Measurements from ENCODE around the gene AHNAK2.
"Not testable (repeated sequence)": the region's sequence is repeated elsewhere in the genome, so short reads cannot be mapped to it uniquely, and the experiment has no call there.

Gene AHNAK2

DNA sequence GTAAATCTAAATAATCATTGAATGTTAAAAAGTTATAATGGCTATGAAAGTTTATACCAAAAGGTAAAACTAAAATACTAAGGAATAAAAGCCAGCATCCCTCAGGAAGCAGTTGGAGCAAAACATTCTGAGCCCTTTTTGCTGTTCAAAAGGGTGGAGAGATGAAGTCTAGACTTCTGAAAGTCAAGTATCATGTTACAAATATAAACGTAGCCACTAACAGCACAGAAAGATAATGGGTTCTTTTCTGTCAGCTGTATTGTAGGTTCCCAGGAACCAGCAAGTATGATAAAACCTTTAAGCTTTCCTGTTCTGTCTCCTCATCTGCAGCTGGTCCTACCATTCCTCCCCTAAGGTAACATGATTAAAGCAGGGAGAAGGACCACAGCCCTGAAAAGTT lies 69.9 kb downstream of the AHNAK2 start:
- peaks cover 8% of the 10 kb centered on the region in 2 donors for H3K27me3 ChIP-seq (ENCODE audit: control insufficient read depth in 1 of 2, insufficient read depth in 2 of 2, low read length in 2 of 2)
- H3K36me3 ChIP-seq (ENCODE audit: control insufficient read depth in 1 of 2, insufficient read depth in 2 of 2, low read length in 2 of 2), result no peaks in the 10 kb centered on the region
- no peak overlapping the region for H3K9ac ChIP-seq (ENCODE audit: low read depth in 1 of 2, low read length in 2 of 2)
- no peaks in the 10 kb centered on the region for H3K9me3 ChIP-seq (ENCODE audit: control insufficient read depth in 1 of 2, low read length in 2 of 2)
- no peak overlapping the region for H3K27ac ChIP-seq (ENCODE audit: low read depth, low read length)
- no peak overlapping the region for H3K4me3 ChIP-seq (ENCODE audit: low read depth in 1 of 2, low read length in 2 of 2)
- no peaks in the 10 kb centered on the region for H3K4me1 ChIP-seq (ENCODE audit: control insufficient read depth in 1 of 2, insufficient read depth in 2 of 2, low read length in 2 of 2)

GRCh38 chr14:104905579-104905933 lies 72.6 kb downstream of the AHNAK2 start:
- not testable (repeated sequence) for H3K4me3 ChIP-seq (ENCODE audit: low read depth in 1 of 2, low read length in 2 of 2)

GRCh38 chr14:104904650-104905578 lies 73.3 kb downstream of the AHNAK2 start:
- not testable (repeated sequence) for H3K9me3 ChIP-seq (ENCODE audit: control insufficient read depth in 1 of 2, low read length in 2 of 2); H3K36me3 ChIP-seq (ENCODE audit: control insufficient read depth in 1 of 2, insufficient read depth in 2 of 2, low read length in 2 of 2); H3K27me3 ChIP-seq (ENCODE audit: control insufficient read depth in 1 of 2, insufficient read depth in 2 of 2, low read length in 2 of 2); H3K9ac ChIP-seq (ENCODE audit: low read depth in 1 of 2, low read length in 2 of 2); H3K4me1 ChIP-seq (ENCODE audit: control insufficient read depth in 1 of 2, insufficient read depth in 2 of 2, low read length in 2 of 2); H3K27ac ChIP-seq (ENCODE audit: low read depth, low read length); H3K4me3 ChIP-seq (ENCODE audit: low read depth in 1 of 2, low read length in 2 of 2)

More at GRCh38 chr14:104905579-104905933, 72.6 kb downstream of the AHNAK2 start:
- not testable (repeated sequence) for H3K4me1 ChIP-seq (ENCODE audit: control insufficient read depth in 1 of 2, insufficient read depth in 2 of 2, low read length in 2 of 2); H3K9me3 ChIP-seq (ENCODE audit: control insufficient read depth in 1 of 2, low read length in 2 of 2); H3K27ac ChIP-seq (ENCODE audit: low read depth, low read length); H3K36me3 ChIP-seq (ENCODE audit: control insufficient read depth in 1 of 2, insufficient read depth in 2 of 2, low read length in 2 of 2); H3K27me3 ChIP-seq (ENCODE audit: control insufficient read depth in 1 of 2, insufficient read depth in 2 of 2, low read length in 2 of 2); H3K9ac ChIP-seq (ENCODE audit: low read depth in 1 of 2, low read length in 2 of 2)

DNA sequence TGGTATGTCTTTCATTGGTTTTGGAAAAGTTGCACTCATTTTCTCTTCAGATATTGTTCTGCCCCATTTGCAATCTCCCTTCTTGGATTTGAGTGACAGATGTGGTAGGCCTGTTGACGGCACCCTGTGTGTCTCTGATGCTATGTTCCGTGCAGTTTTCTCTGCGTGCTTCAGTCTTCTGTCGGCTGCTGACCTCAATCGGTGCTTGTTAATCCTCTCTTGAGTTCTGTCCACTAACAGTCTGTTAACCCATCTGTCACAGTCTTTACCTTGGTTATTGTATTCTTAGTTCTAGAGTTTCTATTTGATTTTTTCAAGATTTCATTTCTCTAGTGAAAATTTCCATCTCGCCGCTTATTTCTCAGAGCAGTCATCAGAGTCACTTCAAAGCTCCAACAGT lies 74.2 kb downstream of the AHNAK2 start:
- no peaks in the 10 kb centered on the region for H3K4me1 ChIP-seq (ENCODE audit: control insufficient read depth in 1 of 2, insufficient read depth in 2 of 2, low read length in 2 of 2)
- no peak overlapping the region for H3K4me3 ChIP-seq (ENCODE audit: low read depth in 1 of 2, low read length in 2 of 2)
- no peaks in the 10 kb centered on the region for H3K36me3 ChIP-seq (ENCODE audit: control insufficient read depth in 1 of 2, insufficient read depth in 2 of 2, low read length in 2 of 2)
- H3K9ac ChIP-seq (ENCODE audit: low read depth in 1 of 2, low read length in 2 of 2), result no peak overlapping the region
- H3K27me3 ChIP-seq (ENCODE audit: control insufficient read depth in 1 of 2, insufficient read depth in 2 of 2, low read length in 2 of 2), result peaks cover 0 to 9% of the 10 kb centered on the region in 2 donors
- no peaks in the 10 kb centered on the region for H3K9me3 ChIP-seq (ENCODE audit: control insufficient read depth in 1 of 2, low read length in 2 of 2)
- no peak overlapping the region for H3K27ac ChIP-seq (ENCODE audit: low read depth, low read length)

GRCh38 chr14:104900639-104901512 lies 77.3 kb downstream of the AHNAK2 start:
- Histone ChIP-seq H3K4me1 (ENCODE audit: control insufficient read depth in 1 of 2, insufficient read depth in 2 of 2, low read length in 2 of 2) (peaks cover 2 to 4% of the 10 kb centered on the region in 2 donors), H3K27me3 (ENCODE audit: control insufficient read depth in 1 of 2, insufficient read depth in 2 of 2, low read length in 2 of 2) (peaks cover 0 to 9% of the 10 kb centered on the region in 2 donors), H3K4me3 (ENCODE audit: low read depth in 1 of 2, low read length in 2 of 2) (no peak overlapping the region), H3K27ac (ENCODE audit: low read depth, low read length) (no peak overlapping the region), H3K9me3 (ENCODE audit: control insufficient read depth in 1 of 2, low read length in 2 of 2) (no peaks in the 10 kb centered on the region), H3K36me3 (ENCODE audit: control insufficient read depth in 1 of 2, insufficient read depth in 2 of 2, low read length in 2 of 2) (no peaks in the 10 kb centered on the region), H3K9ac (ENCODE audit: low read depth in 1 of 2, low read length in 2 of 2) (no peak overlapping the region)

GRCh38 chr14:104899781-104900180 lies 78.4 kb downstream of the AHNAK2 start:
- H3K4me3 ChIP-seq (ENCODE audit: low read depth in 1 of 2, low read length in 2 of 2), result no peak overlapping the region

GRCh38 chr14:104898870-104899510 lies 79.2 kb downstream of the AHNAK2 start:
- no peak overlapping the region for H3K4me3 ChIP-seq (ENCODE audit: low read depth in 1 of 2, low read length in 2 of 2)
- H3K9ac ChIP-seq (ENCODE audit: low read depth in 1 of 2, low read length in 2 of 2), result no peak overlapping the region
- H3K27me3 ChIP-seq (ENCODE audit: control insufficient read depth in 1 of 2, insufficient read depth in 2 of 2, low read length in 2 of 2), result peaks cover 0 to 8% of the 10 kb centered on the region in 2 donors
- no peaks in the 10 kb centered on the region for H3K9me3 ChIP-seq (ENCODE audit: control insufficient read depth in 1 of 2, low read length in 2 of 2)
- no peak overlapping the region for H3K27ac ChIP-seq (ENCODE audit: low read depth, low read length)
- peaks cover 0 to 6% of the 10 kb centered on the region in 2 donors for H3K36me3 ChIP-seq (ENCODE audit: control insufficient read depth in 1 of 2, insufficient read depth in 2 of 2, low read length in 2 of 2)
- peaks cover 13 to 21% of the 10 kb centered on the region in 2 donors for H3K4me1 ChIP-seq (ENCODE audit: control insufficient read depth in 1 of 2, insufficient read depth in 2 of 2, low read length in 2 of 2)

More at GRCh38 chr14:104899781-104900180, 78.4 kb downstream of the AHNAK2 start:
- no peak overlapping the region for H3K9ac ChIP-seq (ENCODE audit: low read depth in 1 of 2, low read length in 2 of 2)
- no peaks in the 10 kb centered on the region for H3K36me3 ChIP-seq (ENCODE audit: control insufficient read depth in 1 of 2, insufficient read depth in 2 of 2, low read length in 2 of 2)
- H3K27ac ChIP-seq (ENCODE audit: low read depth, low read length), result no peak overlapping the region
- H3K9me3 ChIP-seq (ENCODE audit: control insufficient read depth in 1 of 2, low read length in 2 of 2), result no peaks in the 10 kb centered on the region
- H3K27me3 ChIP-seq (ENCODE audit: control insufficient read depth in 1 of 2, insufficient read depth in 2 of 2, low read length in 2 of 2), result peaks cover 0 to 9% of the 10 kb centered on the region in 2 donors
- peaks cover 7 to 13% of the 10 kb centered on the region in 2 donors for H3K4me1 ChIP-seq (ENCODE audit: control insufficient read depth in 1 of 2, insufficient read depth in 2 of 2, low read length in 2 of 2)

GRCh38 chr14:104898195-104898558 lies 80.0 kb downstream of the AHNAK2 start:
- peaks cover 19 to 29% of the 10 kb centered on the region in 2 donors for H3K4me1 ChIP-seq (ENCODE audit: control insufficient read depth in 1 of 2, insufficient read depth in 2 of 2, low read length in 2 of 2)
- H3K27me3 ChIP-seq (ENCODE audit: control insufficient read depth in 1 of 2, insufficient read depth in 2 of 2, low read length in 2 of 2), result peaks cover 0 to under 1% of the 10 kb centered on the region in 2 donors
- H3K27ac ChIP-seq (ENCODE audit: low read depth, low read length), result no peak overlapping the region
- no peak overlapping the region for H3K4me3 ChIP-seq (ENCODE audit: low read depth in 1 of 2, low read length in 2 of 2)
- no peaks in the 10 kb centered on the region for H3K9me3 ChIP-seq (ENCODE audit: control insufficient read depth in 1 of 2, low read length in 2 of 2)
- H3K9ac ChIP-seq (ENCODE audit: low read depth in 1 of 2, low read length in 2 of 2), result no peak overlapping the region
- H3K36me3 ChIP-seq (ENCODE audit: control insufficient read depth in 1 of 2, insufficient read depth in 2 of 2, low read length in 2 of 2), result peaks cover 0 to 8% of the 10 kb centered on the region in 2 donors

DNA sequence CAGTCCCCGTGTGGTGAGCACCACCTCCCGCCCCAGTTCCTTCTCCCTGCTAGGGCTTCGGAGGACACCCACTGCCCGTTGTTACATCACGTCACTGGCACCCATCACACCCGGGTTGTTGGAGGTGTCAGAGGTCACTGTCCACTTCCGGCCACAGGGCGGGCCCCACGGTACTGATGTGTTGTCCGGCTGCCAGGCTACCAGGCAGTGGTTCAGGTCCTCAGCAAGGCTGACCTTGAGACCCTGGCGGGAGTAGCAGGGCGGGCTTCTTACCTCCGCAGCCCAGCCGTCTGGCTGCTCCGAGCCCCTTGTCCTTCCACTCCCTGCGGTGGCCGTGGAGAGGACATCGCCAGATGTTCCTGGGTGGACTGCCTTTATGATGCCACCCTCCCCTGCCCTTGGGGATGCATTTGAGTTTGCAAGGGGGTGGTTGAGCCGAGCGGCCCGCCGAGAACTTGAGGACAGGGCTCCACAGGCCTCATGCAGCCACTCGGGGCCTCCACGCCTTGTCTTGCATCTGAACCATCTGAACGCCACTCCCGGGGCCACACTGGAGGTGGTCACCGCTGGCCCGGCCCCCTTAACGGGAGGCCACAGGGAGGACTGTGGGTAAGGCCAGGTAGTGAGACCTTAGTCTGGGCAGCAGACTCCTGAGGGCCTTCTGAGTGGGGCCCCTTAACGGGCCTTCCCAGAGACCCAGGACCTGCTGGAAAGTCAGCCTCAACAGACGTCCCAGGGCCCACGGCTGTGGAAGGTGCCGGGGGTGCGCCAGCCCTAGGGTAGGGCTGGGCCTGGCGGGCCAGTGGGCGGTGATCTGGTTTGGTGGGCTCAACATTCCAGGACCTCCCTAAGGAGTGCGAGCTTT lies 80.6 kb downstream of the AHNAK2 start:
- peaks cover 19 to 33% of the 10 kb centered on the region in 2 donors for H3K4me1 ChIP-seq (ENCODE audit: control insufficient read depth in 1 of 2, insufficient read depth in 2 of 2, low read length in 2 of 2)
- no peaks in the 10 kb centered on the region for H3K27me3 ChIP-seq (ENCODE audit: control insufficient read depth in 1 of 2, insufficient read depth in 2 of 2, low read length in 2 of 2)
- H3K9me3 ChIP-seq (ENCODE audit: control insufficient read depth in 1 of 2, low read length in 2 of 2), result no peaks in the 10 kb centered on the region
- H3K36me3 ChIP-seq (ENCODE audit: control insufficient read depth in 1 of 2, insufficient read depth in 2 of 2, low read length in 2 of 2), result peaks cover 0 to 8% of the 10 kb centered on the region in 2 donors
- H3K4me3 ChIP-seq (ENCODE audit: low read depth in 1 of 2, low read length in 2 of 2), result no peak overlapping the region
- no peak overlapping the region for H3K9ac ChIP-seq (ENCODE audit: low read depth in 1 of 2, low read length in 2 of 2)
- no peak overlapping the region for H3K27ac ChIP-seq (ENCODE audit: low read depth, low read length)

Data from duodenal mucosa (tissue), 2 donors.